ENCODE data around the gene STRA6. TPM values are rescaled to one million over a fixed set of nuclear protein-coding genes. Genes with fewer than 3 reads are reported as not detected.

STRA6 gene
- total and polyA plus RNA-seq, 2 of the 8 experiments (the other 6 are each of a cell fraction or from before 2014, with no cell fraction given): 9.3 to 14.5 TPM

GRCh38 chr15:74133694-74134386 lies 68.7 kb downstream of the STRA6 start:
- Histone ChIP-seq H3K79me2 (ENCODE audit: control insufficient read depth in 1 of 2, insufficient read depth in 2 of 2, low read length in 2 of 2) (no peaks in the 10 kb centered on the region), H3K4me3 (ENCODE audit: extremely low read depth in 1 of 4, insufficient read depth in 2 of 4, low read depth in 3 of 4, low read length in 4 of 4) (peak overlapping the region; percentile 3 to 62 (median 28); a peak in 5 of 8 replicates), H3K9me3 (ENCODE audit: insufficient read depth in 2 of 2, low read depth in 1 of 2, low read length in 1 of 2) (peaks cover 0 to 8% of the 10 kb centered on the region in 2 experiments; a peak in 1 of 4 replicates), H3K14ac (ENCODE audit: insufficient read length) (no peak overlapping the region), H3K4ac (replicated peaks; ENCODE audit: insufficient read length, low read depth, low read length) (no peak overlapping the region), H2AFZ (ENCODE audit: low read length) (no peak overlapping the region; the same call in 1 of the 2 replicates), H3K56ac (replicated peaks; ENCODE audit: insufficient read length, low read depth, low read length) (no peak overlapping the region), H3K23ac (ENCODE audit: insufficient read length) (no peak overlapping the region), H4K8ac (ENCODE audit: extremely low read depth, insufficient read depth, low read length) (no peak overlapping the region; the same call in 1 of the 2 replicates), H3K23me2 (ENCODE audit: low read depth, low read length) (peaks cover 34% of the 10 kb centered on the region; the same call in 1 of the 2 replicates), H2BK20ac (ENCODE audit: low read length) (peak overlapping the region; percentile 62; the same call in 1 of the 2 replicates), H4K5ac (ENCODE audit: insufficient read length, low read depth, low read length) (no peak overlapping the region), H3K4me2 (ENCODE audit: insufficient read depth in 1 of 2, low read depth in 2 of 2, low read length in 2 of 2) (peak overlapping the region; percentile 81 to 83), H2BK120ac (replicated peaks; ENCODE audit: low read depth, low read length) (no peak overlapping the region), H3K79me1 (ENCODE audit: low read depth, low read length) (no peaks in the 10 kb centered on the region; the same call in 1 of the 2 replicates), H4K91ac (replicated peaks; ENCODE audit: insufficient read length, low read length) (no peak overlapping the region), H3K18ac (ENCODE audit: extremely low read depth, low read length) (peak overlapping the region; percentile 87), H2BK12ac (ENCODE audit: low read depth, low read length) (peak overlapping the region; percentile 92; the same call in 1 of the 2 replicates), H4K20me1 (replicated peaks in 1 of 2; ENCODE audit: control insufficient read depth in 1 of 2, insufficient read depth in 2 of 2, low read length in 2 of 2) (peaks cover 7 to 13% of the 10 kb centered on the region in 2 experiments), H3K27ac (ENCODE audit: low read depth, low read length) (no peak overlapping the region), H3K4me1 (replicated peaks in 1 of 4; ENCODE audit: control insufficient read depth in 3 of 4, insufficient read depth in 4 of 4, low read length in 3 of 4) (peaks cover 0 to 71% (median 61%) of the 10 kb centered on the region in 4 experiments; a peak in 6 of 7 replicates), H3K36me3 (ENCODE audit: control insufficient read depth in 2 of 4, insufficient read depth in 4 of 4, low read length in 3 of 4) (peaks cover 0 to 6% (median 0%) of the 10 kb centered on the region in 4 experiments; a peak in 1 of 8 replicates), H3K27me3 (replicated peaks in 1 of 4; ENCODE audit: control insufficient read depth in 3 of 4, extremely low read depth in 1 of 4, insufficient read depth in 3 of 4, low read length in 3 of 4) (peaks cover 79 to 96% (median 93%) of the 10 kb centered on the region in 4 experiments), H3K9ac (replicated peaks in 1 of 4; ENCODE audit: extremely low read depth in 1 of 4, low read depth in 3 of 4, low read length in 3 of 4) (no peak overlapping the region; a peak in 2 of 7 replicates), H2AK5ac (ENCODE audit: low read depth, low read length) (no peak overlapping the region; the same call in 1 of the 2 replicates), H2BK15ac (ENCODE audit: low read length) (no peak overlapping the region), H2BK5ac (ENCODE audit: low read depth, low read length) (peak overlapping the region; percentile 52; the same call in 1 of the 2 replicates)
- WGBS, 2 experiments (ENCODE audit: extremely low coverage in 1 of 2, insufficient coverage in 1 of 2, insufficient read length in 1 of 2, insufficient replicate concordance in 2 of 2, low coverage in 1 of 2, low lambda C conversion rate in 2 of 2, missing lambda C conversion rate in 1 of 2): 5% methylated on average over 54 of the region's 71 CpGs; no CpG with 5 or more reads in 1 of the 2 experiments
- POLR2A ChIA-PET (ENCODE audit: partially characterized antibody): interaction anchor here (0.9 to 1.5 kb wide), 9 partner anchors 12 to 178 kb away, joined by 3 to 7 read pairs (median 3); partner anchors contain the start of genes ISLR and STRA6
- CTCF ChIA-PET (ENCODE audit: partially characterized antibody): interaction anchor here (0.7 to 3.9 kb wide), 34 partner anchors 8 to 206 kb away, joined by 3 to 24 read pairs (median 4); partner anchors contain the start of gene STRA6
- DNase-seq (ENCODE audit: low read depth in 1 of 2, low spot score in 2 of 2) (peak in 1 of 2 experiments; percentile 69), FAIRE-seq (no peak)
- TF ChIP-seq SUZ12 (IDR thresholded peaks at IDR 0.05; ENCODE audit: low read length) (peak; percentile 53), RBBP5 (IDR thresholded peaks at IDR 0.05; ENCODE audit: borderline replicate concordance, low read depth, low read length) (no peak), EZH2 (IDR thresholded peaks at IDR 0.05; ENCODE audit: low read depth, low read length, severe bottlenecking) (peak; percentile 22), FOSL1 (IDR thresholded peaks at IDR 0.05; ENCODE audit: insufficient read depth, low read depth, low read length) (no peak), KDM5A (IDR thresholded peaks at IDR 0.05; ENCODE audit: low read length) (no peak), CREB1 (IDR thresholded peaks at IDR 0.05) (0 out of 2 replicates have a peak, but pooled peaks have one; percentile 17), KDM4A (IDR thresholded peaks at IDR 0.05; ENCODE audit: low read depth, low read length, severe bottlenecking) (peak; percentile 5), CBX8 (IDR thresholded peaks at IDR 0.05; ENCODE audit: borderline replicate concordance, low read depth, low read length) (peak; percentile 5; the same call in 1 of the 2 replicates)

All from H1 (cell line).